ENCODE results near the gene FUT3. TPM values are rescaled to one million over a fixed set of nuclear protein-coding genes. Genes with fewer than 3 reads are reported as not detected.

The FUT3 gene
- total RNA-seq, 2 experiments from 2014 or later, result 0.61 to 0.85 TPM

DNA sequence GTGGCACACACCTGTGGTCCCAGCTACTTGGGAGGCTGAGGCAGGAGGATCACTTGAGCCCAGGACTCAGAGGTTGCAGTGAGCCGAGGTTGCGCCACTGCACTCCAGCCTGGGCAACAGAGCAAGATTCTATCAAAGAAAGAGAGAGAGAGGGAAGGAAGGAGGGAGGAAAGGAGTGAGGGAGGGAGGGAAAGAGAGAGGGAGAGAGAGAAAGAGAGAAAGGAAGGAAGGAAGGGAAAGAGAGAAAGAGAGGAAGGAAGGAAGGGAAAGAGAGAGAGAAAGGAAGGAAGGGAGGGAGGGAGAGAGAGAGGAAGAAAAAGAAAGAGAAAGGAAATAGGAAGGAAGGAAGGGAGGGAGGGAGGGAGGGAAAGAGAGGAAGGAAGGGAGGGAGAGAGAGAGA, 34.0 kb downstream of the FUT3 start:
- no peak overlapping the region for H3K4me3 ChIP-seq (ENCODE audit: low read length)
- no peaks in the 10 kb centered on the region for H3K27me3 ChIP-seq (ENCODE audit: control insufficient read depth in 1 of 2, insufficient read depth in 2 of 2, low read length in 2 of 2)
- ChIA-PET CTCF (no interaction called here), POLR2A (no interaction called here)
- no peaks in the 10 kb centered on the region for H3K27me3 Mint-ChIP-seq
- H3K36me3 Mint-ChIP-seq (ENCODE audit: low read depth), result no peaks in the 10 kb centered on the region
- no peaks in the 10 kb centered on the region for H3K4me1 Mint-ChIP-seq (ENCODE audit: low read depth)
- no peak overlapping the region for H3K4me3 Mint-ChIP-seq
- H3K4me1 ChIP-seq (ENCODE audit: insufficient read depth, low read length), result no peaks in the 10 kb centered on the region
- no peaks in the 10 kb centered on the region for H3K9me3 Mint-ChIP-seq
- TF ChIP-seq, protein P1, sequence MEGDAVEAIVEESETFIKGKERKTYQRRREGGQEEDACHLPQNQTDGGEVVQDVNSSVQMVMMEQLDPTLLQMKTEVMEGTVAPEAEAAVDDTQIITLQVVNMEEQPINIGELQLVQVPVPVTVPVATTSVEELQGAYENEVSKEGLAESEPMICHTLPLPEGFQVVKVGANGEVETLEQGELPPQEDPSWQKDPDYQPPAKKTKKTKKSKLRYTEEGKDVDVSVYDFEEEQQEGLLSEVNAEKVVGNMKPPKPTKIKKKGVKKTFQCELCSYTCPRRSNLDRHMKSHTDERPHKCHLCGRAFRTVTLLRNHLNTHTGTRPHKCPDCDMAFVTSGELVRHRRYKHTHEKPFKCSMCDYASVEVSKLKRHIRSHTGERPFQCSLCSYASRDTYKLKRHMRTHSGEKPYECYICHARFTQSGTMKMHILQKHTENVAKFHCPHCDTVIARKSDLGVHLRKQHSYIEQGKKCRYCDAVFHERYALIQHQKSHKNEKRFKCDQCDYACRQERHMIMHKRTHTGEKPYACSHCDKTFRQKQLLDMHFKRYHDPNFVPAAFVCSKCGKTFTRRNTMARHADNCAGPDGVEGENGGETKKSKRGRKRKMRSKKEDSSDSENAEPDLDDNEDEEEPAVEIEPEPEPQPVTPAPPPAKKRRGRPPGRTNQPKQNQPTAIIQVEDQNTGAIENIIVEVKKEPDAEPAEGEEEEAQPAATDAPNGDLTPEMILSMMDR (IDR thresholded peaks at IDR 0.05), result no peak
- intact Hi-C loops (cut with DNase I, micrococcal nuclease), result no loop called here
- H3K27ac ChIP-seq (ENCODE audit: low read depth in 1 of 2, low read length in 2 of 2), result no peak overlapping the region
- H3K9me3 ChIP-seq (ENCODE audit: control insufficient read depth in 1 of 2, insufficient read depth in 1 of 2, low read length in 2 of 2), result no peaks in the 10 kb centered on the region
- H3K27ac Mint-ChIP-seq, result no peak overlapping the region
- DNase-seq, result no peak
- no peak for ATAC-seq (ENCODE audit: poor library complexity)
- H3K36me3 ChIP-seq (ENCODE audit: insufficient read depth, low read length), result no peaks in the 10 kb centered on the region

GRCh38 chr19:5814852-5815246, 36.4 kb downstream of the FUT3 start:
- Mint-ChIP-seq H3K27ac (no peak overlapping the region), H3K27me3 (no peaks in the 10 kb centered on the region)

DNA sequence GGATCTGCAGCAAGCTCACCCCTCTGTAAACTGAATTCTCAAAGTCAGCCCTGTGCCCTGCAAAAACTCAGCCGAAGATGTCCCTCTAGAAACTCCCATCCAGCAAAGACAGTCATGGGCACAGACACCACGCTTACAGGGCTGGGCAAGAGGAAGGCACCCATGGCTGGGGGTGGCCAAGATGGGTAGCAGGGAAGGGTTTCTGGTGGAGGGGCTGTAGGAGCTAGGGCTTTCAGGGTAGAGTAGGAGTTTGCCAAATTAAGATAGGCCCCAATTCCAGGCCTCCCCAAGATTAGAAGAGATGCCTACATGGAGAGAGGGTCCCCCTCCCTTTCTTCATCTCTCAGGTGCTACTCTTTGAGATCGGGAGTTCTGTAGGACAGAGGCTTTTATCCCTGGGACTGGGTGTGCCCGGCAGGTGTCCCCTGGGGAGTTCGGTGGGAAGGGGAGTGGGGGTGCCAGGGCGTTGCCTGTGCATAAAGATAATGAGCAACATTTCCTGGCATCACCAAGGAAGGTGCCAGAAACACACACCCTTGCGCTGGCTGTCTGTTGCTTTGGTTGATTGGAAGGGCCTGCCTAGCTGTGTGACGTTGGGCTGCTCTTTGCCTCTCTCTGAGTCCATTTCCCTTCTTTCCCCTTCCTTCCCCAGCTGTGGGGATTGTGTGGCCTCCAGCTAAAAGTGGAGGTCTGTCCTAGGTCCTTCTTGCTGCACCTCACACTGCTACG, 37.0 kb downstream of the FUT3 start:
- H3K4me1 ChIP-seq (ENCODE audit: insufficient read depth, low read length), result no peaks in the 10 kb centered on the region
- ATAC-seq (ENCODE audit: poor library complexity) (no peak), DNase-seq (peak in 1 of 14 experiments; percentile 1)
- H3K9me3 ChIP-seq (ENCODE audit: control insufficient read depth in 1 of 2, insufficient read depth in 1 of 2, low read length in 2 of 2), result no peaks in the 10 kb centered on the region
- no peak overlapping the region for H3K27ac Mint-ChIP-seq
- no peaks in the 10 kb centered on the region for H3K27me3 Mint-ChIP-seq
- intact Hi-C loops (cut with DNase I, micrococcal nuclease), result no loop called here
- H3K4me1 Mint-ChIP-seq (ENCODE audit: low read depth), result no peaks in the 10 kb centered on the region
- H3K4me3 ChIP-seq (ENCODE audit: low read length), result no peak overlapping the region
- ChIA-PET POLR2A (interaction anchor here (0.6 kb wide), 1 partner anchor 31 kb away, joined by 3 read pairs; no protein-coding TSS in a partner anchor), CTCF (no interaction called here)
- no peak overlapping the region for H3K27ac ChIP-seq (ENCODE audit: low read depth in 1 of 2, low read length in 2 of 2)
- TF ChIP-seq, protein P1 (IDR thresholded peaks at IDR 0.05), result no peak
- no peaks in the 10 kb centered on the region for H3K27me3 ChIP-seq (ENCODE audit: control insufficient read depth in 1 of 2, insufficient read depth in 2 of 2, low read length in 2 of 2)
- no peaks in the 10 kb centered on the region for H3K36me3 Mint-ChIP-seq (ENCODE audit: low read depth)
- H3K4me3 Mint-ChIP-seq, result no peak overlapping the region
- H3K9me3 Mint-ChIP-seq, result no peaks in the 10 kb centered on the region
- no peaks in the 10 kb centered on the region for H3K36me3 ChIP-seq (ENCODE audit: insufficient read depth, low read length)

More at GRCh38 chr19:5814852-5815246, 36.4 kb downstream of the FUT3 start:
- ChIA-PET CTCF (no interaction called here), POLR2A (no interaction called here)
- Mint-ChIP-seq H3K4me3 (no peak overlapping the region), H3K9me3 (no peaks in the 10 kb centered on the region), H3K4me1 (ENCODE audit: low read depth) (no peaks in the 10 kb centered on the region), H3K36me3 (ENCODE audit: low read depth) (no peaks in the 10 kb centered on the region)
- H3K4me3 ChIP-seq (ENCODE audit: low read length), result no peak overlapping the region
- TF ChIP-seq, protein P1 (IDR thresholded peaks at IDR 0.05), result no peak
- no peak for DNase-seq
- no peaks in the 10 kb centered on the region for H3K4me1 ChIP-seq (ENCODE audit: insufficient read depth, low read length)
- intact Hi-C loops (cut with DNase I, micrococcal nuclease), result no loop called here
- H3K9me3 ChIP-seq (ENCODE audit: control insufficient read depth in 1 of 2, insufficient read depth in 1 of 2, low read length in 2 of 2), result no peaks in the 10 kb centered on the region
- H3K36me3 ChIP-seq (ENCODE audit: insufficient read depth, low read length), result no peaks in the 10 kb centered on the region
- no peak overlapping the region for H3K27ac ChIP-seq (ENCODE audit: low read depth in 1 of 2, low read length in 2 of 2)
- no peaks in the 10 kb centered on the region for H3K27me3 ChIP-seq (ENCODE audit: control insufficient read depth in 1 of 2, insufficient read depth in 2 of 2, low read length in 2 of 2)
- ATAC-seq (ENCODE audit: poor library complexity), result no peak

Data from CD4-positive, alpha-beta T cell (primary cell).